ENCODE results near the gene CDC45. TPM values are rescaled to one million over a fixed set of nuclear protein-coding genes. Genes with fewer than 3 reads are reported as not detected.
"Not testable (repeated sequence)": the region's sequence is repeated elsewhere in the genome, so short reads cannot be mapped to it uniquely, and the experiment has no call there.

The CDC45 gene
- total RNA-seq, 1 experiment from 2014 or later, result 32.2 TPM

DNA sequence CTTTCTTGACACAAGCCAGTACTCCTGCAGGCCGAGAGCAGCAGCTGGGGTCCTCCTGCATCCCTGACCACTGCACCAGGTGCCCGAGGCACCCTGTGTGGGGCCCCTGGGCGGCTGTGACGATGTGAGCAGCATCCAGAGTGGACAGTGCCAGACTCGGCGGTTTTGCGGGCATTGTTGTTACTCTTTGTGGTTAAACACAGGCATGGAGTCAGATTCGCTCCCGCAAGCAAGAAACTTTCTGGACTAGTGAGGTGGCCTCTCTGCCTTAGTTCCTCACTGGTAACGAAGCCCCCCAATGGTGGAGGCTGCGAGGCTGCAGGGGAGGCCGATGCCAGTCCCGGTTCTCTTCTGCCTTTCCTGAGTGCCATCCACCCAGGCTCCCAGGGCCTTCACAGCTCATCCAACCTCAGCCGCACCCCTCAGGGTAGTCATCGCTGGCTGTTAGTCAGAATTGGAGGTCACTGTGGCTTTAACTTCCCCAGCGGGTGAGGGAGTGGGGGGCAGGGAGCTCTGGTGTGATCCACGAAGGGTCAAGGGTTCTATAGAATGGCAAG lies 48.2 kb downstream of the CDC45 start:
- DNase-seq (ENCODE audit: low read depth), result peak; percentile 79

DNA sequence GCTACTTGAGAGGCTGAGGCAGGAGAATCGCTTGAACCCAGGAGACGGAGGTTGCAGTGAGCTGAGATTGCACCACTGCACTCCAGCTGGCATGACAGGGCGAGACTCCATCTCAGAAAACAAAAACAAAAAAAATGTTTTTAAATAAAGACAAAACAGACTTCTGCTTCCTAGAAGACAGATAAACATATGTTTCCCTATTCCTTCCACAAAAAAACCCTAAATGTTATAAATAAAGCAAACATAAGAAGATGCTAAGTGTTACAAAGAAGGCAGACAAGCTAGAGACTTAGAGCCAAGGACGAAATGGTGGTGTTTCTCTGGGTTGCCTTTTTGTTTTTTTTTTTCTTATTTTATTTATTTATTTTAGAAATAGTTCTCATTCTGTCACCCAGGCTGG lies 50.1 kb downstream of the CDC45 start:
- no peak for DNase-seq (ENCODE audit: low read depth)

DNA sequence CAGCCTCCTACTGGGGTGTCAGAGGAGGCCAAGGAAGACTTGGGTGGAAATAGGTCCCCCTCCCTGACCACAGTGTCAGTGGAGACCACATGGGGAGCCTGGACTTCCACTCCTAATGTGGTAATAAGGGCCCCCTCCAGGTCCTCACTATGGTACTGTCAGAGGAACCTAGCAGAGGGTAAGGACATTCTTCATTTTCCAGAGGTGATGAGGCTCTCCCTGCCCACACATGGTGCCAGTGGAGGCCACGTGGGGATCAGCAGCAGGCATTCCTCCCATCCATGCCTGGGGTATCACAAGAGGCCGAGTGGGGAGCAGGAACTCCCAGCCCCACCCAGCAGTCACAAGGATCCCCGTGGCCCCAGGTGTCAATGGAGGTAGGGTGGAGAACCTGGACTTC lies 51.0 kb downstream of the CDC45 start:
- no peak for DNase-seq (ENCODE audit: low read depth)

DNA sequence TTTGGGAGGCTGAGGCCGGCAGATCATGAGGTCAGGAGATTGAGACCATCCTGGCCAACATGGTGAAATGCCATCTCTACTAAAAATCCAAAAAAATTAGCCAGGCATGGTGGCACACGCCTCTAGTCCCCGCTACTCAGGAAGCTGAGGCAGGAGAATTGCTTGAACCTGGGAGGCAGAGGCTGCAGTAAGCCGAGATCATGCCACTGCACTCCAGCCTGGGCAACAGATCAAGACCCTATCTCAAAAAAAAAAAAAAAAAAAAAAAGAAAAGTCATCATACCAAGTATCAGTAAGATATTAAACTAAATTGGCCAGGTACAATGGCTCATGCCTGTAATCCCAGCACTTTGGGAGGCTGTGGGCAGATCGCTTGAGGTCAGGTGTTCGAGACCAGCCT lies 51.6 kb downstream of the CDC45 start:
- not testable (repeated sequence) for DNase-seq (ENCODE audit: low read depth)

DNA sequence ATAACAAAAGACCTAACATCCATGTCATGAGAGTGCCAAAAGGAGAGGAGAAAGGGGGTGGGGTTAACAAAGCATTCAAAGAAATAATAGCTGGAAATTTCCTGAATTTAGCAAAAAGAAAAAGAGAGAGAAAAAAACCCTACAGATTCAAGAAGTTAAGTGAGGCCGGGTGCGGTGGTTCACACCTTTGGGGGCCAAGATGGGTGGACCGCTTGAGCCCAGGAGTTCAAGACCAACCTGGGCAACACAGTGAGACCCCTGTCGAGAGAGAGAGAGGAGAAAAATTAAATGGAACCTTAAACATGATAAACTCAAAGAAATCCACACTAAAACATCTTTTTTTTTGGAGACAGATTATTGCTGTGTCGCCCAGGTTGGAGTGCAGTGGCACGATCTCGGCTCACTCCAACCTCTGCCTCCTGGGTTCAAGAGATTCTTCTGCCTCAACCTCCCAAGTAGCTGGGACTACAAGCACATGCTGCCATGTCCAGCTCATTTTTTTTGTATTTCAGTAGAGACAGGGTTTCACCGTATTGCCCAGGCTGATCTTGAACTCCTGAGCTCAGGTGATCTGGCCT lies 53.4 kb downstream of the CDC45 start:
- no peak for DNase-seq (ENCODE audit: low read depth)

DNA sequence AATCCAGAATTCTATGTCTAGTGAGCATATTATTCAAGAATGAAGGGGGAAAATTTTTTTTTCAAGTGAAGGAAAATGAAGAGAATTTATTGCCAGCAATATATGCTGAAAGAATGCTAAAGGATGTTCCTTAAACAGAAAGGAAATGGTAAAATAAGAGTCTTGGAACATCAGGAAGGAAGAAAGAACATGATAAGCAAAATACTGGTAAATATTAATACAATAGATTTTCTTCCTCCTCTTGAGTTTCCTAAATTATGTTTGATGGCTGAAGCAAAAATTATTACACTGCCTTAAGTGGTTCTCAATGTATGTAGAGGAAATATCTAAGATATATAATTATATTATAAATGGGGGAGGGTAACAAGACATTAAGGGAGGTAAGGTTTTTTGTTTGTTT lies 54.1 kb downstream of the CDC45 start:
- DNase-seq (ENCODE audit: low read depth), result no peak

DNA sequence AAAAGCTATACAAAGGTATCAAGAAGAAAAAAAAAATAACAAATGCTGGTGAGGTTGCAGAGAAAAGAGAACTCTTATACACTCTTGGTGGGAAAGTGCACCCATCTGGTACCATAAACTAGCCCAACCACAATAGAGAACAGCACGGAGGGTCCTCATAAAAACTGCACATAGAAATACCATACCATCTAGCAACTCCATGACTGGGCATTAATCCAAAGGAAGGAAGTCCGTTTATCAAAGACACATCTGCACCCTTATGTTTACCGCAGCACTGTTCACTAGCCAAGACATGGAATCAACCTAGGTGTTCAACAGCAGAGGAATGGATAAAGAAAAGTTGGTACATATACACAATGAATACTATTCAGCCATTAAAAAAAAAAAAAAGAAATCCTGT lies 55.3 kb downstream of the CDC45 start:
- DNase-seq (ENCODE audit: low read depth), result no peak

DNA sequence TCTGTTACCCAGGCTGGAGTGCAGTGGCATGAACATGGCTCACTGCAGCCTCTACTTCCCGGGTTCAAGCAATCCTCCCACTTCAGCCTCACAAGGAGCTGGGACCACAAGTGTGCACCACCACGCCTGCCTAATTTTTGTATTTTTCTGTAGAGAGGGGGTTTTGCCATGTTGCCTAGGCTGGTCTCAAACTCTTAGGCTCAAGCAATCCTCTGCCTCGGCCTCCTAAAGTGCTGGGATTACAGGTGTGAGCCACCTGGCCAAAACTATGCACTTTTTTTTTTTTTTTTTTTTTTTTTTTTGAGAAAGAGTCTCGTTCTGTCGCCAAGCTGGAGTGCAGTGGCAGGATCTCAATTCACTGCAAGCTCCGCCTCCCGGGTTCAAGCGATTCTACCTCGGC lies 56.8 kb downstream of the CDC45 start:
- DNase-seq (ENCODE audit: low read depth), result no peak

DNA sequence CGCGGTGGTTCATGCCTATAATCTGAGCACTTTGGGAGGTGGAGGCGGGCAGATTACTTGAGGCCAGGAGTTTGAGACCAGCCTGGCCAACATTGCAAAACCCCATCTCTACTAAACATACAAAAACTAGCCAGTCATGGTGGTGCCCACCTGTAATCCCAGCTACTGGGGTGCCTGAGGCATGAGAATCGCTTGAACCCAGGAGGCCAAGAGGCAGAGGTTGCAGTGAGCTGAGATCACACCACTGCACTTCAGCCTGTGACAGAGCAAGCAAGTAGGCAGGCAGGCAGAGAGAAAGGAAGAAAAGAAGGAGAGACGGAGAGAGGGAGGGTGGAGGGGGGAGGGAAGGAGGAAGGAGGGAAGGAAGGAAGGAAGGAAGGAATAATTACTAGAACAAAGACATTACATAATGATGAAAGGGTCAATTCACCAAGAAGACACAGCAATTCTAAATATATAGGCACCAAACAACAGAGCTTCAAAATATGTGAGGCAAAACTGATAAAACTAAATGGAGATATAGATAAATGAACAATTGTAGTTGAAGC lies 58.3 kb downstream of the CDC45 start:
- DNase-seq (ENCODE audit: low read depth), result no peak

DNA sequence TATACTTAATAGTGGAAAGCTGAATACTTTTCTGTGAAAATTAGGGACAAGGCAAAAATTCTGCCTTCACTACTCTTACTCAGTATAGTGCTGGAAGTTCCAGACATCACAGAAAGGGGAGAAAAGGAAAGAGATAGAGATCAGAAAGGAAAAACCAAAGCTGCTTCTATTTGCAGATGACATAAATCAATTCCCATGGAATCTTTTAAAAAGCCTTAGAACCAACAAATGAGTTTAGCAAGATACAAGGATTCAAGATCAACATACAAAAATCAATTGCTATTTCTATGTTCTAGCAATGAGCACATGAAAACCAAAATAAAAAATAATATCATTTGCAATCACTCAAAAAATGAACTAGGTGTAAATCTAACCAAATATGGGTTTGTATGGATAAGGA lies 60.7 kb downstream of the CDC45 start:
- DNase-seq (ENCODE audit: low read depth), result no peak

DNA sequence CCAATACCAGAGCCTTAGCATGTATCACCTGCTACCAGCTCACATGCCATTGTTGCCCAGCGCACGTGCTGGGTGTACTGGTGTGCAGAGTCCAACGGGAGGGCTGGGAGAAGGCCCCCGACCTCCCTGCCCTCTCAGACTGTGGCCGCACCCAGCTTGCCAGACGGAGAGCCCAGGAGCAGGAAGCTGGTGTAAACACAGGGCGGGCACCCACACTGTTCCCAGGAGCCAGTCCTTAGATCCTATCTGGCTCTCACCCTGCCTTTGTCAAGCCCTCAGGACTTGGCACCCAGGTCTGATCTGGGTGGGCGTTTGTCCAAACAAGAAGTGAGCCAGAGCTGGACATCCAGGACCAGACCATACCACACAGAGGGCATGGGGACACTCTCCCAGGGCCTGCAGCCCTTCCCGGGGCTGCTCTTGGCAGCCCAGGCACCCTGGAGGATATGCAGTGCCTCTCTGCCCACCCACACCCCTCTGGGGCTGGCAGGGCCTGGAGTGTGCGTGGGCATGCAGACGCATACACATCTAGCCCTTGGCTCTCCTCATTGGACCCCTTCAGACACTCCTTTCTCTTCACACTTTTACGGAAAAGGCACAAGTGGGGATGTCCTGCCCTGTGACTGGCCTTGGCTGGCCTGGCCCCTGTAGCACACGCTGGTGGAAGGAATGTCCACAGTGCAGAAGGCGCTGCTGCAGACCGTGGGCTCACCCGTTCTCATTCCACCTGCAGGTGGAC lies 64.4 kb downstream of the CDC45 start:
- DNase-seq (ENCODE audit: low read depth), result no peak

DNA sequence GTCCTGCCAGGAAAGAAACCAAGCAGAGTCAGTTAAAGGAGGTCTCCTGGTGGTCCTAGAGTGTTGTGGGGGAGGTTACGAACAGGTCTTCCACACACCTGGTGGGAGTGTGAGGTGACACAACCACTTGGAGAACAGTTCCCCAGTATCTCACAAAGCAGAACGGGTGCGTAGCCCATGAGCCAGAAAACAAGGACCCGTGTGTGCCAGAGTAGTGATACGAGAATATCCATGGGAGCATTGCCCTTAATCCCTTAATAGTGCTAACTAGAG lies 66.2 kb downstream of the CDC45 start:
- no peak for DNase-seq (ENCODE audit: low read depth)

DNA sequence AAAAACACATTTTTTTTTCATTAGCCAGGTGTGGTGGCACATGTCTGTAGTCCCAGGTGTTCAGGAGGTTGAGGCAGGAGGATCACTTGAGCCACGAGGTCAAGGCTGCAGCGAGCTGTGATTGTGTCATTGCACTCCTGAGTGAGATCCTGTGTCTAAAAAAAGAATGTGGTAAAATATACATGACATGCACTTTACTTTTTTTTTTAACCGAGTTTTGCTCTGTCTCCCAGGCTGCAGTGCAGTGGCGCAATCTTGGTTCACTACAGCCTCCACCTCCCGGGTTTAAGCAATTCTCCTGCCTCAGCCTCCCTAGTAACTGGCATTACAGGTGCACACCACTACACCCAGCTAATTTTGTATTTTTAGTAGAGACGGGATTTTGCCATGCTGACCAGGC lies 67.0 kb downstream of the CDC45 start:
- DNase-seq (ENCODE audit: low read depth), result no peak

DNA sequence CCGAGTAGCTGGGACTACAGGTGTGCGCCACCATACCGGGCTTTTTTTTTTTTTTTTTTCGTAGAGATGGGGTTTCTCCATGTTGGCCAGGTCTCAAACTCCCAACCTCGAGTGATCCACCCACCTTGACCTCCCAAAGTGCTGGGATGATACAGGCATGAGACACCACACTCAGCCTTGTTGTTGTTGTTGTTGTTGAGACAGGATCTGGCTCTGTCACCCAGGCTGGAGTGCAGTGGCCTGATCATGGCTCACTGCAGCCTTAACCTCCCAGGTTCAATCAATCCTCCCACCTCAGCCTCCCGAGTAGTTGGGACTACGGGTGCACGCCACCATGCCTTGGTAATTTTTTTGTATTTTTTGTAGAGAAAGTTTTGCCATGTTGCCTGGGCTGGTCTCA lies 67.9 kb downstream of the CDC45 start:
- no peak for DNase-seq (ENCODE audit: low read depth)

DNA sequence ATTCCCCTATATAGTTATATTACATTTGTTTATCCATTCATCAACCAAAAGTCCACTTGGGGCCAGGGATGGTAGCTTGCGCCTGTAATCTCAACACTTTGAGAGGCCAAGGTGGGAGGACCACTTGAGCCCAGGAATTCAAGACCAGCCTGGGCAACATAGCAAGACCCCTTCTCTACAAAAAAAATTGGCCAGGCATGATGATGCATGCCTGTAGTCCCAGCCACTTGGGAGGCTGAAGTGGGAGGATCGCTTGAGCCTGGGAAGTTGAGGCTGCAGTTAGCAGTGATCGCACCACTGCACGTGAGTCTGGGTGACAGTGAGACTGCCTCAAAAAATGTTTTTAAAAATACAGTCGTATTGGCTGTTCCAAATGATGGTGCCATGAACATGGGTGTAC lies 68.7 kb downstream of the CDC45 start:
- DNase-seq (ENCODE audit: low read depth), result not testable (repeated sequence)

DNA sequence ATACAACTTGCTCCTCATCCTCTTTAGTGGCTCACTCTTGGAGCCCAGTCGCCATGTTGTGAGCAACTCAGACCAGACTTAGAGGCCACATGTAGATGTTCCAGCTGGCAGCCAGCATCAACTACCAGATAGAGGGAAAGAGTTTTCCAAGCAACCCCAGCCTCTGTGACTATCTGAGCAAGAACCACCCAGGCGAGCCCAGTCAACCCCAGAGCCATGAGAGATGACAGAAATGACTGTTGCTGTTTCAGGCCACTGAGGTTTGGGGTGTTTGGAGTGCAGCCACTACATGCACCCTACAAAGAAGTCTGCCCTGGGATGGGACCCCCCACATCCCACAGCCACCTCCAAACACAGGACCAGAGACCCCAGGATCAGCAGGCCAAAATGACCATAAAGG lies 69.2 kb downstream of the CDC45 start:
- DNase-seq (ENCODE audit: low read depth), result no peak

DNA sequence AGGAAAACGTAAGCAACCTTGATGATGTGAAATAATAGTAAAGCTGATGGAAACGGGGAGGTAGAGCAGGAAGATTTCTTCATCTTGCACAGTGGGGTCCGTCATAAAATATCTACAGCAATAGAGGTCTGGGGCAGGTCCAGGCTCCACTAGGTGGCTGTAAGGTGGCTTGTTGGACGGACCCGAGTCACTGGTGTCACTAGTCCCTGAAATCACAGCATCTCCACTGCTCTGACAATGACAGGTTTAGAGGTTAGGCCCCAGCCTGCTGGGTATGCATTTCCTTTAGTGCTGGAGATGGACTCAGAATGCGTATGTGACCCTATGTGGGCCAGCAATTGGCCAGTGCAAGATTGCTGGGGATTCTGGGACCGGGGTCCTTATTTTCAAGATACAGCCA lies 69.7 kb downstream of the CDC45 start:
- no peak for DNase-seq (ENCODE audit: low read depth)

DNA sequence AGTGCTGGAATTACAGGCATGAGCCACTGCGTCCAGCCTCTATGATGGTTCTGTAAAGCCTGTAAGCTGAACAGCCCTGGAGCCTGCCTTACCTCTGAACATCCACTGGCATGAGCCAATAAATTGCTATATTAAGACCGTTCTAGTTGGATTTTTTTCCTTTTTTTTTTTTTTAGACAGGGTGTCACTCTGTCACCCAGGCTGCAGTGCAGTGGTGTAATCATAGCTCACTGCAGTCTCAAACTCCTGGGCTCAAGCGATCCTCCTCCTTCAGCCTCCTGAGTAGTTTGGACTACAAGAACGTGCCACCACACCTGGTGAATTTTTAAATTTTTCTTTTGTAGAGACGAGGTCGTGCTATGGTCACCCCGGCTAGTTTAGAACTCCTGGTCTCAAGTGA lies 70.7 kb downstream of the CDC45 start:
- no peak for DNase-seq (ENCODE audit: low read depth)

DNA sequence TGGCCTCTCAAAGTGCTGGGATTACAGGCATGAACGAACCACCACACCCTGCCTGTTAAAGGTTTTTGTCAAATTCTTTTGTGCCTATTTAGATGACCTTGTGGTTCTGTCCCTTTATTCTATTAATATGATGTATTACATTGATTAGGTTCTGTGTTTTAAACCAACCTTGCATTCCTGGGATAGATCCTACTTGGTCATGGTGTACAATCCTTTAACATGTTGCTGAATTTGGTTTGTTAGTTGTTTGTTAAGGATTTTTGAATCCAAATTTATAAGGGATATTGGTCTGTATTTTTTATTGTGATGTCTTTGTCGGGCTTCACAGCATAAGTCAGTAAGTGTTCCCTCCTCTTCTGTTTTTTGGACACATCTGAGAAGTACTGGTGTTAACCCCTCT lies 73.5 kb downstream of the CDC45 start:
- DNase-seq (ENCODE audit: low read depth), result no peak

DNA sequence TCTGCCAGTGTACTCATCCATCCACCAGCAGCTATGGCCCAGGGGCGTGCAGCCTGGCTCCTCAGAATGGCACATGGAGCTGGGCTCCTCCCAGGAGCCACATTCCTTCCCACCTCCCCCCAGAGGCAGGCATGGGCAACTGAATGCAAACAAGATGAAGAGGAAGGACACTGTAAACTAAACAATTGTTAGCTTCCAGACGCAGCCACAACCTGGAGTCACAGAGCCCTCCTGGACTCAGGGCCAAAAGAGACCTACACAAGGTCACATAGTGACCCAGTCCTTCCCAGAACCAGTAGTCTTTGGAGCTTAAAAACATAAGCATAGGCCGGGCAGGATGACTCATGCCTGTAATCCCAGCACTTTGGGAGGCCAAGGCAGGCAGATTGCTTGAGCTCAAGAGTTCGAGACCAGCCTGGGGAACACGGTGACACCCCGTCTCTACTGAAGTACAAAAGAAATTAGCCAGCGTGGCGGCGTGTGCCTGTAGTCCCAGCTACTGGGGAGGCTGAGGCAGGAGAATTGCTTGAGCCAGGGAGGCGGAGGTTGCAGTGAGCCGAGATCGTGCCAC lies 75.2 kb downstream of the CDC45 start:
- DNase-seq (ENCODE audit: low read depth), result peak; percentile 88

DNA sequence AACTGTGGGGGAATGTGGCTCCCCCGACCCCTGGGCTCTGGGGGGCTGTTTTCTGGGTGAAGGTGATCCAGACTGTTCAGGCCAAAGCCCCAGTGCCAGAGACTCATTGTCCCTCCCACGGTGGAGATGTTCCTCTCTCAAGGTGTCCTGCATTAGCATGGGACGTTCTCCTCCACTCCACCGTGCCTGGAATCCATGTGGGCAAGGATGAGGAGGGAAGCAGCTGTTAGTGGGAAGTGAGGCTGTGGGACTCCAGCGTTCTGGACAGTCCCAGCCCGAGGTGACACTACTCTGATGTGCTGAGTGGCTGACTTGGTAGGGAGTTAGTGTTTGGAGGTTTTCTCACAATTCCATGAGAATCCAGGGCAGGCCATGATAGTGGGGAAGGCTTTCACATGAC lies 75.9 kb downstream of the CDC45 start:
- DNase-seq (ENCODE audit: low read depth), result no peak

DNA sequence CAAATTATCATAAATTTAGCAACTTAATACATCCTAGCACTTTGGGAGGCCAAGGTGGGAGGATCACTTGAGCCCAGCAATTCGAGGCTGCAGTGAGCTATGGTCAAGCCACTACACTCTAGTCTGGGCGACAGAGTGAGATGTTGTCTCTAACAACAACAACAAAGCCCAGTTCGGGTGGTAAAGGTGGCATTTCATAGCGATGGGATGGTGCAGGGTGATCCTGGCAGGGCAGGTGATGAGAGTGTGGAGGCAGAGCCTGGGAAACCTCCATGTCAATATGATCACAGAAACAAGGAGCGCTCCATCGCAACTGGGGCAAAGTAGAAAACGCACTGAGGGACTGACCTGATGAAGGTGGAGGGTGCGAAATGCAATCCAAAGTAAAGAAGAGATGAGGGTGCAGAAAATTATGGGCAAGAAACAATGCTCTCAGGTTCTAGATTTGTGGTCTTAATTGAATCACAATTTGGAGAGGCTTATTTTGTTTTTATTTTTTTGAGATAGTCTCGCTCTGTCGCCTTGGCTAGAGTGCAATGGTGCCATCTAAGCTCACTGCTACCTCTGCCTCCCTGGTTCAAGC lies 77.3 kb downstream of the CDC45 start:
- DNase-seq (ENCODE audit: low read depth), result no peak

DNA sequence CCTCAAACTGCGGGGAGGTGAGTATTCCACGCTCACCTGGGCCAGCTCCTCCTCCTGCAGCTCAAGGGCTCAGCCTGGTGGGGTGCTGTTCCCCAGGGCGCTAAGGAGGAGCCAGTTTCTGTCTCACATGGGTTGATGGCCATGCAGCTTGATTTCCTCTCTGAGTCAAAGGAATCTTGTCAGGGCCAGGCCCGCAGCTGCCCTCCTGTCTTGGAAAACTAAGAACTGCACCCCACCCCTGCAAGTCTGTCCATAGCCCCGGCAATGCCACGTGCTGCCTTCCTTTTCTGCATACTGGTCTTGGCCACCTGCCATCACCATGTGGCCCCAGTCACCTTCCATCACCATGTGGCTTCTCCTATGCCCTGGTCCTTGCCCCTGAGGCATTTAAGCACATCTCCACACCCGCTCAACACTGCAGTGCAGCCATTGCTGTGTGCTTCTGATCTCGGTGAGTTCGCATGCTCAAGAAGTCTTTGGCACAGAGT lies 79.6 kb downstream of the CDC45 start:
- no peak for DNase-seq (ENCODE audit: low read depth)

Measured in M059J (cell line).